ENCODE results near the gene CRYBG1.

DNA sequence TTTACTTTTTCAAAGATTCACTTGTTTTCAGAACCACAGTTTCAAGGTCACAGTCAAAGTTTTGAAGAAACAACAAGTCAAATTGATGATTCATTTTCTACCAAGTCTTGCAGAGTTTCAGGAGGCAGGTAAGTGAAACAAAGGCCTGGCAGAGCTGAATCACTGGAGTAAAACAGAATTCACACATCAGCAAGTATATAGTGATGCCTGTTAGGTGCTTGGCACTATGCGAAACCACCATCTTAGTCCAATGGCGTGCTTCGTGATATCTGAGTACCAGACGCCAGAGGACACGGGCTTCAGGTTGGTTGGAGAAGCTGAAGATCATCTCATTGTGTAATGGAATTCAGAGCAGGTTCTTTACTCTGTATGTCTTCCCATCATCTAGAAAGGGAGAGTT is 192.9 kb downstream of the CRYBG1 start:
- TF ChIP-seq, protein P1, sequence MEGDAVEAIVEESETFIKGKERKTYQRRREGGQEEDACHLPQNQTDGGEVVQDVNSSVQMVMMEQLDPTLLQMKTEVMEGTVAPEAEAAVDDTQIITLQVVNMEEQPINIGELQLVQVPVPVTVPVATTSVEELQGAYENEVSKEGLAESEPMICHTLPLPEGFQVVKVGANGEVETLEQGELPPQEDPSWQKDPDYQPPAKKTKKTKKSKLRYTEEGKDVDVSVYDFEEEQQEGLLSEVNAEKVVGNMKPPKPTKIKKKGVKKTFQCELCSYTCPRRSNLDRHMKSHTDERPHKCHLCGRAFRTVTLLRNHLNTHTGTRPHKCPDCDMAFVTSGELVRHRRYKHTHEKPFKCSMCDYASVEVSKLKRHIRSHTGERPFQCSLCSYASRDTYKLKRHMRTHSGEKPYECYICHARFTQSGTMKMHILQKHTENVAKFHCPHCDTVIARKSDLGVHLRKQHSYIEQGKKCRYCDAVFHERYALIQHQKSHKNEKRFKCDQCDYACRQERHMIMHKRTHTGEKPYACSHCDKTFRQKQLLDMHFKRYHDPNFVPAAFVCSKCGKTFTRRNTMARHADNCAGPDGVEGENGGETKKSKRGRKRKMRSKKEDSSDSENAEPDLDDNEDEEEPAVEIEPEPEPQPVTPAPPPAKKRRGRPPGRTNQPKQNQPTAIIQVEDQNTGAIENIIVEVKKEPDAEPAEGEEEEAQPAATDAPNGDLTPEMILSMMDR (IDR thresholded peaks at IDR 0.05 in 2 of 3, conservative IDR thresholded peaks at IDR 0.05 in 1 of 3; ENCODE audit: borderline replicate concordance in 1 of 3, insufficient read depth in 1 of 3, low read depth in 2 of 3, low read length in 2 of 3): no peak
- TF ChIP-seq POLR2A (IDR thresholded peaks at IDR 0.05; ENCODE audit: borderline replicate concordance, extremely low read depth, insufficient read depth, insufficient read length) (no peak), EZH2phosphoT487 (IDR thresholded peaks at IDR 0.05; ENCODE audit: borderline replicate concordance) (no peak), POLR2AphosphoS5 (IDR thresholded peaks at IDR 0.05; ENCODE audit: low read depth, low read length) (no peak)

Data from HCT116 (cell line).